Tibial nerve (tissue), 3 donors: ENCODE data around the gene NYAP2.

Source experiments
- POLR2A ChIP-seq, 2 donors: fragments of 450-650 bp; IDR thresholded peaks; one replicate each; pipeline ENCODE4 v1.6.1; 2017; ENCODE audit warnings: antibody characterized with exemption in 2 of 2, mild to moderate bottlenecking in 2 of 2, moderate library complexity in 2 of 2
- TF ChIP-seq, protein P1 (sequence below), 5 experiments: fragments of 200-600 bp in 3 of 5; fragments of 450-650 bp in 2 of 5; sonication (generic) in 3 of 5; IDR thresholded peaks; one replicate each; pipeline ENCODE4 v1.5.1; 2016 to 2019; ENCODE audit warnings: antibody characterized with exemption in 5 of 5, mild to moderate bottlenecking in 3 of 5, moderate library complexity in 2 of 5

GRCh38 chr2:225559072-225559415 lies 159.5 kb downstream of the NYAP2 start:
- TF ChIP-seq POLR2A (IDR thresholded peaks at IDR 0.05) = no peak
- TF ChIP-seq, protein P1, sequence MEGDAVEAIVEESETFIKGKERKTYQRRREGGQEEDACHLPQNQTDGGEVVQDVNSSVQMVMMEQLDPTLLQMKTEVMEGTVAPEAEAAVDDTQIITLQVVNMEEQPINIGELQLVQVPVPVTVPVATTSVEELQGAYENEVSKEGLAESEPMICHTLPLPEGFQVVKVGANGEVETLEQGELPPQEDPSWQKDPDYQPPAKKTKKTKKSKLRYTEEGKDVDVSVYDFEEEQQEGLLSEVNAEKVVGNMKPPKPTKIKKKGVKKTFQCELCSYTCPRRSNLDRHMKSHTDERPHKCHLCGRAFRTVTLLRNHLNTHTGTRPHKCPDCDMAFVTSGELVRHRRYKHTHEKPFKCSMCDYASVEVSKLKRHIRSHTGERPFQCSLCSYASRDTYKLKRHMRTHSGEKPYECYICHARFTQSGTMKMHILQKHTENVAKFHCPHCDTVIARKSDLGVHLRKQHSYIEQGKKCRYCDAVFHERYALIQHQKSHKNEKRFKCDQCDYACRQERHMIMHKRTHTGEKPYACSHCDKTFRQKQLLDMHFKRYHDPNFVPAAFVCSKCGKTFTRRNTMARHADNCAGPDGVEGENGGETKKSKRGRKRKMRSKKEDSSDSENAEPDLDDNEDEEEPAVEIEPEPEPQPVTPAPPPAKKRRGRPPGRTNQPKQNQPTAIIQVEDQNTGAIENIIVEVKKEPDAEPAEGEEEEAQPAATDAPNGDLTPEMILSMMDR (IDR thresholded peaks at IDR 0.05) = no peak
